Mesothelial cell of epicardium (in vitro differentiated cells): ENCODE measurements around the gene KCNAB2. TPM values are rescaled to one million over a fixed set of nuclear protein-coding genes. Genes with fewer than 3 reads are reported as not detected.

ENCODE experiments used
- DNase-seq, 2 experiments: peaks; one replicate each; pipeline ENCODE4 v3.0.0; 2021; ENCODE audit warnings: low spot score in 2 of 2; ENCODE audit not compliant: unreplicated experiment in 2 of 2
- H3K27ac Mint-ChIP-seq: 2 replicates; pipeline ENCODE4 v1.8.0; 2021; ENCODE audit warnings: mixed read lengths
- H3K27me3 Mint-ChIP-seq: 2 replicates; pipeline ENCODE4 v1.8.0; 2021; ENCODE audit warnings: low read depth, mixed read lengths
- H3K36me3 Mint-ChIP-seq: 2 replicates; pipeline ENCODE4 v1.8.0; 2021; ENCODE audit warnings: mixed read lengths
- H3K4me1 Mint-ChIP-seq: 2 replicates; pipeline ENCODE4 v1.8.0; 2021; ENCODE audit warnings: mixed read lengths
- H3K4me3 Mint-ChIP-seq: 2 replicates; pipeline ENCODE4 v1.8.0; 2021; ENCODE audit warnings: mild to moderate bottlenecking, moderate library complexity, mixed read lengths
- H3K9me3 Mint-ChIP-seq: 2 replicates; pipeline ENCODE4 v1.8.0; 2021; ENCODE audit warnings: mixed read lengths
- total RNA-seq: library from RNA; stranded (reverse); gene quantifications from 3 replicates; pipeline ENCODE4 v1.2.1, GENCODE V29; 2021
- TF ChIP-seq, protein P1 (sequence below): fragments of 200-600 bp; sonication (generic); IDR thresholded peaks from one replicate; pipeline ENCODE4 v1.5.0; 2021; ENCODE audit warnings: antibody characterized with exemption; ENCODE audit not compliant: unreplicated experiment

KCNAB2 gene
- total RNA-seq, 1 donor from 2014 or later: 10.7 TPM

DNA sequence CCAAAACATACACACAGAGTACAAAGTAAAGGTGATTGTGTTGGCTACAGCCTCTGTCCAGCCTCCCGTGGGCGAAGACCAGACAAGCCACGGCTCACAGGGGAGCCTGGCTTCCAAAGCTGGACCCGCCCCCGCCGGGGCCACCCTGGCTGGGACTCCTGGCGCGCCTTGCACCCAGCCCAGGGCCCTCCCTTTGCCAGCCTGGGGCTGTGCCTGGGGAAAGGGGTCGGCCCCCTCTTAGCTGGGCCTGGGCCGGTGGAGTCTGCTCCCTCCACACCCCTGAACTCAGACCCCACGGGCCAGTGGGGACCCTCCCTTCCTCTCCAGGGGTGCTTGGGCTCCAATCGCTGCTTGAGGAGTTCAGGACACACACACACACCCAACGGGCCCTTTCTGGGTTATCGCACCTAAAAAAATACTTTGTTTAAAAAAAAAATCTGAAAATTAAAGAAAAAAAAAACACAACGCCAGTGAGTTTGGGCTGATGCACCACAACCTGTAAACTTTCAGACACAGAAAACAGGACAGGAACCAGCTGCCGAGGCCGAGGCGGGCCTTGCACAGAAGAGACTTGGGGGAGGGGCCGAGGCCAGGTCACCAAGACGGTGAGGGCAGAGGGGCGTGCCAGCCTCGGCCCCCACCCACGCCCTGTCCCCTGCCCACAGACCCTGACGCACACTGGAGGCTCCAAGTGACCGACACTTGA, 56.3 kb downstream of the KCNAB2 start:
- Mint-ChIP-seq H3K4me1 (no peaks in the 10 kb centered on the region), H3K27me3 (peaks cover 5% of the 10 kb centered on the region), H3K4me3 (no peak overlapping the region), H3K9me3 (no peaks in the 10 kb centered on the region), H3K27ac (no peak overlapping the region), H3K36me3 (no peaks in the 10 kb centered on the region)
- TF ChIP-seq, protein P1, sequence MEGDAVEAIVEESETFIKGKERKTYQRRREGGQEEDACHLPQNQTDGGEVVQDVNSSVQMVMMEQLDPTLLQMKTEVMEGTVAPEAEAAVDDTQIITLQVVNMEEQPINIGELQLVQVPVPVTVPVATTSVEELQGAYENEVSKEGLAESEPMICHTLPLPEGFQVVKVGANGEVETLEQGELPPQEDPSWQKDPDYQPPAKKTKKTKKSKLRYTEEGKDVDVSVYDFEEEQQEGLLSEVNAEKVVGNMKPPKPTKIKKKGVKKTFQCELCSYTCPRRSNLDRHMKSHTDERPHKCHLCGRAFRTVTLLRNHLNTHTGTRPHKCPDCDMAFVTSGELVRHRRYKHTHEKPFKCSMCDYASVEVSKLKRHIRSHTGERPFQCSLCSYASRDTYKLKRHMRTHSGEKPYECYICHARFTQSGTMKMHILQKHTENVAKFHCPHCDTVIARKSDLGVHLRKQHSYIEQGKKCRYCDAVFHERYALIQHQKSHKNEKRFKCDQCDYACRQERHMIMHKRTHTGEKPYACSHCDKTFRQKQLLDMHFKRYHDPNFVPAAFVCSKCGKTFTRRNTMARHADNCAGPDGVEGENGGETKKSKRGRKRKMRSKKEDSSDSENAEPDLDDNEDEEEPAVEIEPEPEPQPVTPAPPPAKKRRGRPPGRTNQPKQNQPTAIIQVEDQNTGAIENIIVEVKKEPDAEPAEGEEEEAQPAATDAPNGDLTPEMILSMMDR: no peak
- DNase-seq: no peak

DNA sequence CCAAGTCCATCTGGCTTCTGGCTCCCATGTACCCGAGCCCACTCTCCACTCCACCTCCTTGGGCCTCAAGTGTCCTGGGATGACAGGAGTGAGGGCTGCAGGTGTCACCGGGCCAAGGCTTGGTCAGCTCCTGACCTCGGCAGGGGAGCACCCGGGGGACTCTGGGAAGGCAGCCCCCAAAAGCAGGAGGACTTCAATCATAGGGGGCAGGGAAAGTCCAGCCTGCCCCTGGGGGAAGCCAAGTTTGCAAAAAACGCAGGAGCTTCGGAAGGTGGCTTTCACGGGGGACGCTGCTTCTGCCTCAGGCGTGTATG, 56.8 kb downstream of the KCNAB2 start:
- DNase-seq: no peak
- H3K9me3 Mint-ChIP-seq: no peaks in the 10 kb centered on the region

DNA sequence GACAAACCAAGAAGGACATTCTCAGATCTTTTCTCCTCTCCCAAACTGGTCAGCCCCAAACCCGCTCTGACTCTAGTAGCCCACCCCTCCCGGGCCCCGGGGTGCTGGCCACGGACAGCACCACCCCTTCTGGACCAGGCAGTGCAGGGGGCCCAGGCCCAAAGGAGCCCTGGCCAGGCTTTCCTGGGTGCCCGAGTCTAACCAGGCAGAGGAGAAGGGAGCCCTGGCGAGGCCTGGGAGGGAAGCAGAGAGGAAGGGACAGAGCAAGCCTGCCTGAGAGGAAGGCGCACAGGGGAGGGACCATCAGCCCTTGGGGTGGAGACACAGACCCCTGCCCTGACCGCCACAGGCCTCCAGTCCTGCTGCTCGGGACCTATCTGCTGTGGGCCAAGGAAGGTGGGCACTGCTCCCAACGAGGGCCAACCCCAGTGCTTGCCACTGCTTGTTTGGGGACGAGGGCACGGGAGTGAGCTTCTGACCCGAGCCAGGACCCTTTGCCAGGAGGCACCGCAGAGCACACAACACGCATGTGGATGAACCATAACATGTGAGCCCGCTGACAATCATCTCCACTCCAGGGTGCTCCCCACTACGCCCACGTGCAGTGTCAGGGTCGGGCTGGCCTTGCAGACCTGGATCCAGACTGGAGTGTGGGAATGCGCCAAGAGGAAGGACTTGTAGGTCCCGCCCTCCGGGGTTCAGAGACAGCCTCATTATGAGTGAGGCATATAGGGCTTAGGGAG, 57.6 kb downstream of the KCNAB2 start:
- Mint-ChIP-seq H3K36me3 (no peaks in the 10 kb centered on the region), H3K9me3 (no peaks in the 10 kb centered on the region), H3K27me3 (peaks cover 9% of the 10 kb centered on the region), H3K27ac (no peak overlapping the region), H3K4me1 (no peaks in the 10 kb centered on the region), H3K4me3 (no peak overlapping the region)
- DNase-seq: no peak
- TF ChIP-seq, protein P1: no peak

More for the DNA sequence above, 56.8 kb downstream of the KCNAB2 start:
- Mint-ChIP-seq H3K27ac (no peak overlapping the region), H3K27me3 (peaks cover 8% of the 10 kb centered on the region), H3K36me3 (no peaks in the 10 kb centered on the region), H3K4me1 (no peaks in the 10 kb centered on the region), H3K4me3 (no peak overlapping the region)
- TF ChIP-seq, protein P1: no peak

DNA sequence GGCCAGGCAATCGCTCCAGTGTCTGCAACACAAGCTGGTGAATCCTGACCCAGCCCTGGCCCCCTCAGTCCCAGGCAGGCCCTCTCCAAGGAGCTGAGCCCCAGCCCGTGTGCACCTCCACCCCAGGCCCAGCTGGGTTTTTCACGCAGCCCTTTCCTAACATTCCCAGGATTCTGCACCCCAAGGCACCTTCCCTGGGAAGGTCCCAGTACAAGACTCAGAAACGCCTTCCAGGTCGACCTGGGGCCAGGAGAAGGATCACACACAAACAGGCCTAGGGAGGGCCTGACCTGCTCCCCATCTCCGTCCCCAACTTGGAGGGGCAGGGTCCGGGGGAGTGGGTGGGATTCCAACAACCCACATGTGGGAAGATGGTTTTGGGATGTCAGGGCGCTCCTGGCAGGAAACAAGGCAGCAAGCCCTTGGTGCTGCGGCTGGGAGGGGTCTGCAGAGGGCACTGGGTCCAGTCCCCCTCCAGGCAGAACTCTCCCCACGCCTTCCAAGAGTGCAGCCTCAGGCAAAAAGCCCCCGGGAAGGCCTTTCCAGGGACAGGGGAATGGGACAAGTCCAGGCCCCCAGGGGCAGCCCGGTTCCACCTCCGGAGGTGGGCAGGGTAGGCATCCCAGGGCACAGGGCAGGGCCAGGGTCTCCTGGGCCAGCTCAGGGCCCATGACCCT, 58.3 kb downstream of the KCNAB2 start:
- Mint-ChIP-seq H3K4me1 (no peaks in the 10 kb centered on the region), H3K27me3 (peaks cover 15% of the 10 kb centered on the region), H3K27ac (no peak overlapping the region), H3K9me3 (no peaks in the 10 kb centered on the region), H3K36me3 (no peaks in the 10 kb centered on the region), H3K4me3 (no peak overlapping the region)
- TF ChIP-seq, protein P1: no peak
- DNase-seq: no peak

DNA sequence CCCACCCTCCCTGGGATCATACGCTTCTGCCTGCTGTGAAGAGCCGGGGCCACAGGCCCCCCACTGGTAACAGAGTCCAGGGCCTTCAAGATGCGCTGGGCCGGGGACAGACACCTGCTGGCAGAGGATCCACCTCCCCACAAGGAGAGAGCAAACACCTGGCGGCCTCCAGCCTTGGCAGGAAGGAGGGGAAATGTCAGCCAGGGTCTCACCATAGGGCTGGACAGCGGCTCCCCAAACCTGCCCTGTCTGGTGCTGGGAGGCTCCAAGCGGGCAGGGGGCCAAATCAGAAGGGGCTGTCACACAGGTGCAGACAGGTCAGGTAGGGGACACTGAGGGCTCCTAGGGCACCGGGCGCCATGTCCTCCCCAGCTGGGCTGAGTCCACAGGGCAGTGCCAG, 58.9 kb downstream of the KCNAB2 start:
- TF ChIP-seq, protein P1: no peak
- Mint-ChIP-seq H3K27ac (no peak overlapping the region), H3K36me3 (no peaks in the 10 kb centered on the region), H3K4me1 (no peaks in the 10 kb centered on the region), H3K9me3 (no peaks in the 10 kb centered on the region), H3K27me3 (peaks cover 20% of the 10 kb centered on the region), H3K4me3 (no peak overlapping the region)
- DNase-seq: no peak
